Spleen (tissue), 11 donors: ENCODE measurements around the gene SPATA33. TPM values are rescaled to one million over a fixed set of nuclear protein-coding genes. Genes with fewer than 3 reads are reported as not detected.
"Not testable (repeated sequence)": the region's sequence is repeated elsewhere in the genome, so short reads cannot be mapped to it uniquely, and the experiment has no call there.

Experiments used
- DNase-seq: peaks from one replicate; pipeline ENCODE4 v3.0.0-alpha.2; 2020
- H3K27ac ChIP-seq, 8 donors: fragments of 200-600 bp; sonication (generic) in 7 of 8; 1 replicate in 4 of 8; 2 replicates in 4 of 8; pipeline versions ENCODE4 v1.5.0 to v1.8.0; 2016 to 2021; ENCODE audit warnings: inconsistent platforms in 4 of 8, mild to moderate bottlenecking in 4 of 8, moderate library complexity in 1 of 8
- H3K27me3 ChIP-seq, 7 donors: fragments of 200-600 bp; sonication (generic) in 6 of 7; replicated peaks in 1 of 7; 1 replicate in 4 of 7; 2 replicates in 3 of 7; pipeline versions ENCODE4 v1.5.0 to v1.8.0; 2016 to 2021; ENCODE audit warnings: inconsistent platforms in 3 of 7, mild to moderate bottlenecking in 1 of 7
- H3K36me3 ChIP-seq, 6 donors: fragments of 200-600 bp; sonication (generic) in 5 of 6; 1 replicate in 4 of 6; 2 replicates in 2 of 6; pipeline versions ENCODE4 v1.5.0 to v1.8.0; 2016 to 2021; ENCODE audit warnings: inconsistent platforms in 2 of 6
- H3K4me1 ChIP-seq, 6 donors: fragments of 200-600 bp; sonication (generic) in 5 of 6; 1 replicate in 3 of 6; 2 replicates in 3 of 6; pipeline versions ENCODE4 v1.5.0 to v1.8.0; 2016 to 2021; ENCODE audit warnings: inconsistent platforms in 3 of 6
- H3K4me3 ChIP-seq, 8 donors: fragments of 200-600 bp; sonication (generic) in 7 of 8; 1 replicate in 4 of 8; 2 replicates in 4 of 8; pipeline versions ENCODE4 v1.5.0 to v1.8.0; 2016 to 2021; ENCODE audit warnings: inconsistent platforms in 4 of 8, mild to moderate bottlenecking in 4 of 8, moderate library complexity in 2 of 8
- H3K9me3 ChIP-seq, 8 donors: fragments of 200-600 bp; sonication (generic) in 7 of 8; 1 replicate in 4 of 8; 2 replicates in 4 of 8; pipeline versions ENCODE4 v1.5.0 to v1.8.0; 2016 to 2021; ENCODE audit warnings: inconsistent platforms in 4 of 8
- POLR2A ChIP-seq, 3 donors: fragments of 450-650 bp; IDR thresholded peaks; one replicate each; pipeline ENCODE4 v1.5.1; 2017; ENCODE audit warnings: antibody characterized with exemption in 3 of 3, mild to moderate bottlenecking in 1 of 3
- POLR2AphosphoS5 ChIP-seq, 3 donors: sonication (generic); formaldehyde crosslinking; IDR thresholded peaks; one replicate each; pipeline ENCODE4 v1.5.1; 2017; ENCODE audit warnings: antibody characterized with exemption in 3 of 3
- WGBS, 5 donors: extraction: QIAGEN DNeasy Blood & Tissue Kit in 3 of 5; methylation state at CpG; one replicate each; pipeline versions ENCODE4 v1.1.5 to v1.1.7; 2013 to 2018; 5-methylcytosine and 5-hydroxymethylcytosine counted together
- intact Hi-C: fragments of 100-400 bp; cut with DNase I; formaldehyde crosslinking; loops from one replicate; pipeline ENCODE4 v1.15.0; 2023; ENCODE audit warnings: low total_unique reads
- polyA plus RNA-seq, 3 donors: library from polyadenylated mRNA; stranded (reverse); fragments of 200-250 nt; gene quantifications; one replicate each; pipeline ENCODE4 v1.2.1, GENCODE V29; 2013
- total RNA-seq, 7 donors: library from RNA; depleted of rRNA in 3 of 7; stranded (reverse); fragments of >200 nt in 3 of 7; fragmentation: NEBNext Ultra II Directional in 4 of 7; extraction: Animal tissue kit (Norgen Biotek cat#: 25700) in 4 of 7; gene quantifications; one replicate each; pipeline versions ENCODE4 v1.1.0 to v1.2.1, GENCODE V29; 2016 to 2021
- TF ChIP-seq, protein P1 (sequence below), 11 experiments: fragments of 200-600 bp in 7 of 11; fragments of 450-650 bp in 4 of 11; sonication (generic) in 4 of 11; IDR thresholded peaks in 8 of 11; conservative IDR thresholded peaks in 3 of 11; 1 replicate in 7 of 11; 2 replicates in 4 of 11; pipeline versions ENCODE4 v1.4.0 to v1.8.0; 2016 to 2021; ENCODE audit warnings: antibody characterized with exemption in 11 of 11, inconsistent platforms in 4 of 11, mild to moderate bottlenecking in 1 of 11
- donor health status: healthy with polysubstance abuse.
- donor health status: DM: no; HTN: no; CAD: no; lungs with moderate emphysema.
- donor health status: DM: no; HTN: no; CAD: no.
- donor health status: Bipolar disorder and iron deficiency.
- donor health status: healthy.
- donor health status: DM: no; HTN: no; CAD: no.
- donor health status: DM: yes; HTN: yes; CAD: no.

Gene SPATA33
- total and polyA plus RNA-seq, 10 donors, result 2.9 to 7.0 (median 4.8) TPM

DNA sequence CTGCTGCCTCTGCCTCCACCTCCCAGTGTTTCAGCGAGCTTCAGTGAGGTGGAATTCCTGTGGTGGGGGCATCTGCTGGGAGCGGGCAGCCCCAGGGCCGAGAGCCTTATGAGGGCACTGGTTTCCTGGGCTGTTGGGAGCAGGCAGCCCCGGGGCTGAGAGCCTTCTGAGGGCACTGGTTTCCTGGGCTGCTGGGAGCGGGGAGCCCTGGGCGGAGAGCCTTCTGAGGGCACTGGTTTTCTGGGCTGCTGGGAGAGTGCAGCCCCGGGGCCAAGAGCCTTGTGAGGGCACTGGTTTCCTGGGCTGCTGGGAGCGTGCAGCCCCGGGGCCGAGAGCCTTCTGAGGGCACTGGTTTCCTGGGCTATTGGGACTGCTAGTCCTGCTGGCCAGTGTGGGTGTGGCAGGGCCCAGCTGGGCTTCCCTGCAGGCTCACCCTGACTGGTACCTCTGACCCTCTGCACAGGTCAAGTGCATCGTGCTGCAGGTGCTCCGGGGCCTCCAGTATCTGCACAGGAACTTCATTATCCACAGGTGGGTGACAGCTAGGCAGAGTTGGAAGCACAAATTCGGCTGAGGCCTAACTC lies 34.4 kb downstream of the SPATA33 start:
- intact Hi-C loops, result no loop called here
- H3K9me3 ChIP-seq, result no peaks in the 10 kb centered on the region

GRCh38 chr16:89693289-89693731 lies 35.7 kb downstream of the SPATA33 start:
- intact Hi-C loops, result no loop called here
- H3K27me3 ChIP-seq, result no peaks in the 10 kb centered on the region
- 92 to 97% (median 94%) methylated on average over 9 to 11 of the region's 11 CpGs for WGBS, 5 donors
- no peak for DNase-seq
- no peak overlapping the region for H3K27ac ChIP-seq
- no peak overlapping the region for H3K4me3 ChIP-seq
- H3K4me1 ChIP-seq, result peaks cover 0 to 42% (median 18%) of the 10 kb centered on the region in 6 donors
- H3K36me3 ChIP-seq, result peaks cover 0 to 95% (median 63%) of the 10 kb centered on the region in 6 donors
- TF ChIP-seq, protein P1, sequence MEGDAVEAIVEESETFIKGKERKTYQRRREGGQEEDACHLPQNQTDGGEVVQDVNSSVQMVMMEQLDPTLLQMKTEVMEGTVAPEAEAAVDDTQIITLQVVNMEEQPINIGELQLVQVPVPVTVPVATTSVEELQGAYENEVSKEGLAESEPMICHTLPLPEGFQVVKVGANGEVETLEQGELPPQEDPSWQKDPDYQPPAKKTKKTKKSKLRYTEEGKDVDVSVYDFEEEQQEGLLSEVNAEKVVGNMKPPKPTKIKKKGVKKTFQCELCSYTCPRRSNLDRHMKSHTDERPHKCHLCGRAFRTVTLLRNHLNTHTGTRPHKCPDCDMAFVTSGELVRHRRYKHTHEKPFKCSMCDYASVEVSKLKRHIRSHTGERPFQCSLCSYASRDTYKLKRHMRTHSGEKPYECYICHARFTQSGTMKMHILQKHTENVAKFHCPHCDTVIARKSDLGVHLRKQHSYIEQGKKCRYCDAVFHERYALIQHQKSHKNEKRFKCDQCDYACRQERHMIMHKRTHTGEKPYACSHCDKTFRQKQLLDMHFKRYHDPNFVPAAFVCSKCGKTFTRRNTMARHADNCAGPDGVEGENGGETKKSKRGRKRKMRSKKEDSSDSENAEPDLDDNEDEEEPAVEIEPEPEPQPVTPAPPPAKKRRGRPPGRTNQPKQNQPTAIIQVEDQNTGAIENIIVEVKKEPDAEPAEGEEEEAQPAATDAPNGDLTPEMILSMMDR (IDR thresholded peaks at IDR 0.05 in 8 of 11, conservative IDR thresholded peaks at IDR 0.05 in 3 of 11), result no peak
- no peak for TF ChIP-seq POLR2AphosphoS5 (IDR thresholded peaks at IDR 0.05)
- TF ChIP-seq POLR2A (IDR thresholded peaks at IDR 0.05), result no peak
- no peaks in the 10 kb centered on the region for H3K9me3 ChIP-seq

More for the DNA sequence above, 34.4 kb downstream of the SPATA33 start:
- Histone ChIP-seq H3K36me3 (peaks cover 0 to 83% (median 53%) of the 10 kb centered on the region in 6 donors), H3K27me3 (no peaks in the 10 kb centered on the region), H3K27ac (no peak overlapping the region), H3K4me3 (no peak overlapping the region), H3K4me1 (peaks cover 10 to 46% (median 28%) of the 10 kb centered on the region in 6 donors)
- TF ChIP-seq POLR2A (IDR thresholded peaks at IDR 0.05), result no peak
- TF ChIP-seq POLR2AphosphoS5 (IDR thresholded peaks at IDR 0.05), result no peak
- TF ChIP-seq, protein P1 (IDR thresholded peaks at IDR 0.05 in 8 of 11, conservative IDR thresholded peaks at IDR 0.05 in 3 of 11), result no peak
- WGBS, 5 donors, result 88 to 97% (median 94%) methylated on average over 6 to 13 of the region's 13 CpGs
- peak; percentile 57 for DNase-seq

GRCh38 chr16:89693931-89694783 lies 36.5 kb downstream of the SPATA33 start:
- H3K36me3 ChIP-seq, result peaks cover 0 to 90% (median 63%) of the 10 kb centered on the region in 6 donors
- intact Hi-C loops, result no loop called here
- 84 to 91% (median 89%) methylated on average over 24 to 32 of the region's 32 CpGs for WGBS, 5 donors

GRCh38 chr16:89694784-89695085 lies 37.1 kb downstream of the SPATA33 start:
- H3K4me1 ChIP-seq, result peaks cover 1 to 41% (median 18%) of the 10 kb centered on the region in 6 donors
- DNase-seq, H3K27ac ChIP-seq: not testable (repeated sequence)

More at GRCh38 chr16:89693931-89694783, 36.5 kb downstream of the SPATA33 start:
- Histone ChIP-seq H3K4me1 (peaks cover 0 to 36% (median 15%) of the 10 kb centered on the region in 6 donors), H3K4me3 (no peak overlapping the region), H3K27ac (no peak overlapping the region), H3K27me3 (no peaks in the 10 kb centered on the region), H3K9me3 (no peaks in the 10 kb centered on the region)
- peak in 1 of 3 donors; percentile 46 for TF ChIP-seq POLR2AphosphoS5 (IDR thresholded peaks at IDR 0.05)
- TF ChIP-seq, protein P1 (IDR thresholded peaks at IDR 0.05 in 8 of 11, conservative IDR thresholded peaks at IDR 0.05 in 3 of 11), result no peak
- peak; percentile 74 for DNase-seq

More at GRCh38 chr16:89694784-89695085, 37.1 kb downstream of the SPATA33 start:
- H3K36me3 ChIP-seq, result peaks cover 0 to 85% (median 63%) of the 10 kb centered on the region in 6 donors
- H3K4me3 ChIP-seq, intact Hi-C loops, H3K27me3 ChIP-seq, H3K9me3 ChIP-seq: not testable (repeated sequence)
- 89 to 97% (median 91%) methylated on average over 9 to 23 of the region's 23 CpGs for WGBS, 5 donors
